GM10266 (cell line): Measurements from ENCODE around the gene SLC2A2.

ENCODE experiments used
- DNase-seq: peaks from one replicate; pipeline ENCODE4 v3.0.0; 2012; ENCODE audit errors: extremely low spot score
- CTCF ChIP-seq: IDR thresholded peaks from 2 replicates; pipeline ENCODE4 v1.5.1; 2012; ENCODE audit warnings: mild to moderate bottlenecking, low read depth; ENCODE audit not compliant: control insufficient read depth, insufficient read depth; ENCODE audit errors: missing control alignments

Gene SLC2A2

GRCh38 chr3:170999737-171000242, 26.7 kb downstream of the SLC2A2 start:
- no peak for DNase-seq
- no peak for TF ChIP-seq CTCF

GRCh38 chr3:170997961-170998913, 28.3 kb downstream of the SLC2A2 start:
- DNase-seq: no peak
- TF ChIP-seq CTCF: no peak

- no peak for TF ChIP-seq CTCF
- DNase-seq: no peak
Measured at GRCh38 chr3:170992854-170993253, 33.7 kb downstream of the SLC2A2 start.

GRCh38 chr3:170991664-170992063, 34.9 kb downstream of the SLC2A2 start:
- DNase-seq: no peak
- TF ChIP-seq CTCF: no peak

- no peak for DNase-seq
- no peak for TF ChIP-seq CTCF
Measured at GRCh38 chr3:170989100-170989648, 37.3 kb downstream of the SLC2A2 start.

- no peak for TF ChIP-seq CTCF
- DNase-seq: no peak
Measured at GRCh38 chr3:170988378-170988777, 38.1 kb downstream of the SLC2A2 start.

GRCh38 chr3:170985304-170985703, 41.2 kb downstream of the SLC2A2 start:
- no peak for TF ChIP-seq CTCF
- DNase-seq: no peak
